ENCODE results near the gene METTL4. TPM values are rescaled to one million over a fixed set of nuclear protein-coding genes. Genes with fewer than 3 reads are reported as not detected.

METTL4 gene
- total RNA-seq, 1 experiment from 2014 or later: 15.5 TPM

GRCh38 chr18:2559249-2559648 is 12.1 kb downstream of the METTL4 start:
- Histone ChIP-seq H3K27ac (ENCODE audit: low read depth, low read length) (no peak overlapping the region), H3K4me3 (replicated peaks in 1 of 2; ENCODE audit: low read depth in 1 of 2, low read length in 2 of 2) (no peak overlapping the region), H3K9me2 (ENCODE audit: insufficient read depth) (no peaks in the 10 kb centered on the region), H2AFZ (ENCODE audit: low read depth, low read length, poor library complexity, severe bottlenecking) (no peak overlapping the region), H3K9ac (ENCODE audit: low read length) (no peak overlapping the region), H3K4me2 (ENCODE audit: low read length) (no peak overlapping the region), H4K20me1 (ENCODE audit: insufficient read depth) (no peaks in the 10 kb centered on the region), H3K79me2 (ENCODE audit: insufficient read depth, low read length) (no peaks in the 10 kb centered on the region), H3K9me3 (ENCODE audit: control insufficient read depth in 1 of 2, insufficient read depth in 1 of 2, low read depth in 1 of 2, low read length in 2 of 2) (no peaks in the 10 kb centered on the region), H3K36me3 (ENCODE audit: control insufficient read depth in 1 of 2, insufficient read depth in 2 of 2, low read length in 2 of 2) (no peaks in the 10 kb centered on the region), H3K27me3 (ENCODE audit: insufficient read depth, low read length) (no peaks in the 10 kb centered on the region), H3K4me1 (ENCODE audit: control insufficient read depth in 1 of 2, insufficient read depth in 2 of 2, low read length in 2 of 2) (no peaks in the 10 kb centered on the region)
- POLR2A ChIA-PET: no interaction called here
- DNase-seq (ENCODE audit: low read depth, low spot score) (no peak), ATAC-seq (no peak)
- CTCF ChIA-PET: no interaction called here
- intact Hi-C loops (cut with micrococcal nuclease): no loop called here
- BruUV-seq (replicated peaks): no TSS peak
- TF ChIP-seq ZNF274 (IDR thresholded peaks at IDR 0.05; ENCODE audit: low read depth, low read length): no peak
- no peak for TF ChIP-seq POLR2A (IDR thresholded peaks at IDR 0.05; ENCODE audit: borderline replicate concordance, extremely low read depth, insufficient read depth, insufficient read length)
- TF ChIP-seq, protein P1, sequence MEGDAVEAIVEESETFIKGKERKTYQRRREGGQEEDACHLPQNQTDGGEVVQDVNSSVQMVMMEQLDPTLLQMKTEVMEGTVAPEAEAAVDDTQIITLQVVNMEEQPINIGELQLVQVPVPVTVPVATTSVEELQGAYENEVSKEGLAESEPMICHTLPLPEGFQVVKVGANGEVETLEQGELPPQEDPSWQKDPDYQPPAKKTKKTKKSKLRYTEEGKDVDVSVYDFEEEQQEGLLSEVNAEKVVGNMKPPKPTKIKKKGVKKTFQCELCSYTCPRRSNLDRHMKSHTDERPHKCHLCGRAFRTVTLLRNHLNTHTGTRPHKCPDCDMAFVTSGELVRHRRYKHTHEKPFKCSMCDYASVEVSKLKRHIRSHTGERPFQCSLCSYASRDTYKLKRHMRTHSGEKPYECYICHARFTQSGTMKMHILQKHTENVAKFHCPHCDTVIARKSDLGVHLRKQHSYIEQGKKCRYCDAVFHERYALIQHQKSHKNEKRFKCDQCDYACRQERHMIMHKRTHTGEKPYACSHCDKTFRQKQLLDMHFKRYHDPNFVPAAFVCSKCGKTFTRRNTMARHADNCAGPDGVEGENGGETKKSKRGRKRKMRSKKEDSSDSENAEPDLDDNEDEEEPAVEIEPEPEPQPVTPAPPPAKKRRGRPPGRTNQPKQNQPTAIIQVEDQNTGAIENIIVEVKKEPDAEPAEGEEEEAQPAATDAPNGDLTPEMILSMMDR (IDR thresholded peaks at IDR 0.05 in 2 of 3, conservative IDR thresholded peaks at IDR 0.05 in 1 of 3; ENCODE audit: borderline replicate concordance in 1 of 3, insufficient read depth in 1 of 3, low read depth in 2 of 3, low read length in 2 of 3): no peak
- no peak for TF ChIP-seq ZBTB33 (IDR thresholded peaks at IDR 0.05; ENCODE audit: extremely low read depth, insufficient replicate concordance, low read length)
- TF ChIP-seq FOSL1 (IDR thresholded peaks at IDR 0.05; ENCODE audit: low read depth): no peak
- TF ChIP-seq, protein P2, sequence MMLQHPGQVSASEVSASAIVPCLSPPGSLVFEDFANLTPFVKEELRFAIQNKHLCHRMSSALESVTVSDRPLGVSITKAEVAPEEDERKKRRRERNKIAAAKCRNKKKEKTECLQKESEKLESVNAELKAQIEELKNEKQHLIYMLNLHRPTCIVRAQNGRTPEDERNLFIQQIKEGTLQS (IDR thresholded peaks at IDR 0.05): no peak
- no peak for TF ChIP-seq EZH2 (IDR thresholded peaks at IDR 0.05)
- no peak for TF ChIP-seq EZH2phosphoT487 (IDR thresholded peaks at IDR 0.05; ENCODE audit: borderline replicate concordance)
- TF ChIP-seq POLR2AphosphoS5 (IDR thresholded peaks at IDR 0.05; ENCODE audit: low read depth, low read length): no peak
- TF ChIP-seq ZFX (IDR thresholded peaks at IDR 0.05): no peak
- no peak for TF ChIP-seq YY1 (IDR thresholded peaks at IDR 0.05; ENCODE audit: extremely low read depth, insufficient replicate concordance, low read depth, low read length)
- no peak for TF ChIP-seq EGR1 (IDR thresholded peaks at IDR 0.05; ENCODE audit: low read depth)
- TF ChIP-seq JUND (IDR thresholded peaks at IDR 0.05): no peak
- RAD21 ChIA-PET (ENCODE audit: low non-redundant PET in 1 of 2, low total read pairs in 2 of 2, uncharacterized antibody in 2 of 2, unreplicated experiment in 2 of 2): no interaction called here
